IMR-90 (cell line): ENCODE data around the gene GALR2. TPM values are rescaled to one million over a fixed set of nuclear protein-coding genes. Genes with fewer than 3 reads are reported as not detected.
"Not testable (repeated sequence)": the region's sequence is repeated elsewhere in the genome, so short reads cannot be mapped to it uniquely, and the experiment has no call there.

Experiments used
- ATAC-seq: fragments of 200-7000 bp; cut with Tn5 transposase; 2 replicates; pipeline ENCODE4 v1.9.1; 2020; ENCODE audit warnings: low read depth, mild to moderate bottlenecking, moderate library complexity
- BruUV-seq: library from RNA; stranded (reverse); fragments of 400-500 nt; replicated peaks from 2 replicates; lab custom pipeline; 2021; lab: Mats Ljungman, UMichigan
- CTCF ChIA-PET: fragments of 300-600 bp; formaldehyde crosslinking; extraction: SDS; loops from one replicate; lab custom pipeline; 2021; ENCODE audit warnings: antibody characterized with exemption; lab: Yijun Ruan, JAX
- POLR2A ChIA-PET: fragments of 300-600 bp; sonication (Branson Sonifier 250); formaldehyde crosslinking; loops from one replicate; lab custom pipeline; 2022; ENCODE audit warnings: antibody characterized with exemption; ENCODE audit not compliant: unreplicated experiment; lab: Charles Lee
- DNase-seq: peaks from one replicate; pipeline ENCODE4 v3.0.0; 2013
- H2AFZ ChIP-seq: replicated peaks from 2 replicates; pipeline ENCODE3; 2013; ENCODE audit warnings: low read length, mild to moderate bottlenecking; ENCODE audit not compliant: poor library complexity
- H2AK5ac ChIP-seq: 2 replicates; pipeline ENCODE4 v1.6.1; 2013; ENCODE audit warnings: low read depth, low read length, inconsistent platforms
- H2AK9ac ChIP-seq: replicated peaks from 2 replicates; pipeline ENCODE3; 2013; ENCODE audit warnings: mild to moderate bottlenecking, low read depth, low read length, moderate library complexity; ENCODE audit not compliant: poor library complexity
- H2BK120ac ChIP-seq: 2 replicates; pipeline ENCODE4 v1.6.1; 2013; ENCODE audit warnings: low read depth, low read length, inconsistent platforms
- H2BK15ac ChIP-seq: 3 replicates; pipeline ENCODE4 v1.6.1; 2013; ENCODE audit warnings: low read depth, low read length, inconsistent platforms
- H2BK20ac ChIP-seq: 2 replicates; pipeline ENCODE4 v1.6.1; 2013; ENCODE audit warnings: low read depth, mild to moderate bottlenecking, inconsistent platforms, low read length, moderate library complexity
- H2BK5ac ChIP-seq: 2 replicates; pipeline ENCODE4 v1.6.1; 2013; ENCODE audit warnings: mild to moderate bottlenecking, low read depth, low read length, inconsistent platforms; ENCODE audit not compliant: poor library complexity, severe bottlenecking
- H3K14ac ChIP-seq: replicated peaks from 2 replicates; pipeline ENCODE4 v1.6.1; 2013; ENCODE audit warnings: low read depth, low read length, inconsistent platforms
- H3K18ac ChIP-seq: 2 replicates; pipeline ENCODE4 v1.6.1; 2013; ENCODE audit warnings: low read depth, low read length, control low read depth
- H3K23ac ChIP-seq: 2 replicates; pipeline ENCODE4 v1.6.1; 2013; ENCODE audit warnings: low read depth, low read length, inconsistent platforms
- H3K27ac ChIP-seq: 2 replicates; pipeline ENCODE4 v1.5.1; 2013; ENCODE audit warnings: mild to moderate bottlenecking, control low read depth, low read length; ENCODE audit not compliant: insufficient read depth
- H3K27me3 ChIP-seq: 2 replicates; pipeline ENCODE4 v1.6.1; 2013; ENCODE audit warnings: low read length; ENCODE audit not compliant: control insufficient read depth, insufficient read depth
- H3K36me3 ChIP-seq: 2 replicates; pipeline ENCODE4 v1.6.1; 2013; ENCODE audit warnings: low read length, mixed read lengths; ENCODE audit not compliant: control insufficient read depth, insufficient read depth
- H3K4ac ChIP-seq: 2 replicates; pipeline ENCODE4 v1.6.1; 2013; ENCODE audit warnings: low read depth, low read length, inconsistent platforms
- H3K4me1 ChIP-seq: 2 replicates; pipeline ENCODE4 v1.6.1; 2013; ENCODE audit warnings: low read length, mixed read lengths; ENCODE audit not compliant: control insufficient read depth, insufficient read depth
- H3K4me2 ChIP-seq: 2 replicates; pipeline ENCODE4 v1.6.1; 2013; ENCODE audit warnings: low read depth, mild to moderate bottlenecking, control low read depth, low read length, moderate library complexity
- H3K4me3 ChIP-seq: 2 replicates; pipeline ENCODE4 v1.5.1; 2013; ENCODE audit warnings: low read depth, mild to moderate bottlenecking, control low read depth, low read length, moderate library complexity; ENCODE audit not compliant: insufficient read depth
- H3K56ac ChIP-seq: 2 replicates; pipeline ENCODE4 v1.6.1; 2013; ENCODE audit warnings: low read length, inconsistent platforms; ENCODE audit not compliant: insufficient read depth; ENCODE audit errors: extremely low read depth
- H3K79me1 ChIP-seq, 2 experiments: 2 replicates each; pipeline ENCODE4 v1.6.1; 2013; ENCODE audit warnings: low read length in 2 of 2, inconsistent platforms in 1 of 2, low read depth in 1 of 2
- H3K9ac ChIP-seq: 2 replicates; pipeline ENCODE4 v1.6.1; 2013; ENCODE audit warnings: low read depth, low read length, control low read depth
- H3K9me1 ChIP-seq: 2 replicates; pipeline ENCODE4 v1.6.1; 2013; ENCODE audit warnings: low read length, inconsistent platforms; ENCODE audit not compliant: insufficient read depth
- H3K9me3 ChIP-seq: 2 replicates; pipeline ENCODE4 v1.6.1; 2013; ENCODE audit warnings: low read length; ENCODE audit not compliant: control insufficient read depth, insufficient read depth
- H4K20me1 ChIP-seq: 2 replicates; pipeline ENCODE4 v1.6.1; 2013; ENCODE audit warnings: low read length, inconsistent platforms; ENCODE audit not compliant: insufficient read depth
- H4K5ac ChIP-seq: 2 replicates; pipeline ENCODE4 v1.6.1; 2013; ENCODE audit warnings: mild to moderate bottlenecking, low read depth, low read length, control low read depth
- H4K8ac ChIP-seq, 2 experiments: 2 replicates each; pipeline ENCODE4 v1.6.1; 2013; ENCODE audit warnings: low read depth in 2 of 2, low read length in 2 of 2, control low read depth in 1 of 2, inconsistent platforms in 1 of 2
- H4K91ac ChIP-seq: 2 replicates; pipeline ENCODE4 v1.6.1; 2013; ENCODE audit warnings: low read depth, low read length, inconsistent platforms; ENCODE audit not compliant: insufficient read depth
- BHLHE40 ChIP-seq: fragments of 150-350 bp; IDR thresholded peaks from 2 replicates; pipeline ENCODE4 v1.6.1; 2016; ENCODE audit warnings: mild to moderate bottlenecking, low read depth, low read length
- CEBPB ChIP-seq: IDR thresholded peaks from 2 replicates; pipeline ENCODE4 v1.6.1; 2012; ENCODE audit warnings: low read depth, low read length, improper control_type of control experiment
- FOS ChIP-seq: fragments of 150-350 bp; IDR thresholded peaks from 2 replicates; pipeline ENCODE4 v1.6.1; 2016; ENCODE audit warnings: low read depth, low read length
- MAFK ChIP-seq: IDR thresholded peaks from 2 replicates; pipeline ENCODE4 v1.6.1; 2012; ENCODE audit warnings: low read depth, low read length, improper control_type of control experiment
- POLR2A ChIP-seq: IDR thresholded peaks from 2 replicates; pipeline ENCODE4 v1.6.1; 2012; ENCODE audit warnings: mild to moderate bottlenecking, low read depth, low read length
- RAD21 ChIP-seq: IDR thresholded peaks from 2 replicates; pipeline ENCODE4 v1.6.1; 2012; ENCODE audit warnings: low read length, improper control_type of control experiment
- RCOR1 ChIP-seq: IDR thresholded peaks from 2 replicates; pipeline ENCODE4 v1.6.1; 2012; ENCODE audit warnings: mild to moderate bottlenecking, low read length, improper control_type of control experiment; ENCODE audit not compliant: insufficient replicate concordance
- WGBS, 2 experiments: methylation state at CpG; one replicate each; pipeline versions ENCODE4 v1.1.5 to v1.1.7; 2013; ENCODE audit warnings: missing lambda C conversion rate in 2 of 2; ENCODE audit not compliant: insufficient read length in 1 of 2; ENCODE audit errors: extremely low coverage in 2 of 2; 5-methylcytosine and 5-hydroxymethylcytosine counted together
- dilution Hi-C: fragments of 300-500 bp; cut with HindIII; formaldehyde crosslinking; loops from one replicate; pipeline ENCODE4 v1.14.3; 2018; ENCODE audit warnings: low sequenced_read_pairs; ENCODE audit not compliant: unreplicated experiment
- in situ Hi-C: fragments of 300-500 bp; cut with MboI; formaldehyde crosslinking; loops from 3 replicates; pipeline ENCODE4 v1.14.3; 2019; ENCODE audit warnings: low sequenced_read_pairs, inconsistent platforms, mixed read lengths
- intact Hi-C: fragments of 100-400 bp; cut with micrococcal nuclease; formaldehyde crosslinking; loops from 2 replicates; pipeline ENCODE4 v1.10.0; 2022
- polyA plus RNA-seq, 3 experiments: library from polyadenylated mRNA; depleted of rRNA; stranded (reverse); fragments of >200 nt; gene quantifications; 2 replicates each; pipeline ENCODE4 v1.2.3, GENCODE V29; 2012; ENCODE audit warnings: low replicate concordance in 1 of 3
- total RNA-seq: library from RNA; depleted of rRNA; stranded (reverse); fragments of >200 nt; gene quantifications from 2 replicates; pipeline ENCODE4 v1.2.3, GENCODE V29; 2012

Gene GALR2
- total and polyA plus RNA-seq, 2 of the 4 experiments (the other 2 are of a cell fraction) = 0.07 TPM; not detected in 1

DNA sequence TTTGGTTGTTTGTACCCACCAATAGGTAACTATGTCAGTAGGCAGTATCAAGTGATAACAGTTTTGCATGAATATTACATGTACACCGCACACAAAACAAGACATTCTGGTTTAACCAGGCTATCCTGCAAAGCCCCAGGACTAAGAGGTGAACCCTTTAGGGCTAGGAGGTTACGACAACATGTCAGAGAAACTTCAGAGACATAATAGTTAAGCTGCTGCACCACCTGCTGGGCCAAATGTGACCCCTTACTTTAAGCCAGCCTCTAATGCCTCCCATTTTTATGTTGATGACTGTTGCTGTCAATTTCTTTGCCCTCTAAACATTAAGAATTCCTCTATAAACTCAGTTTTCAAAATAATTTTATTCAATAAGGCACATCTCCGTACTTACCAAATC is 17.7 kb upstream of the GALR2 start:
- Histone ChIP-seq H3K9ac (no peak overlapping the region), H2BK120ac (no peak overlapping the region), H2AK5ac (no peak overlapping the region), H2BK20ac (no peak overlapping the region), H2BK15ac (no peak overlapping the region), H3K18ac (no peak overlapping the region), H3K9me1 (peaks cover 10% of the 10 kb centered on the region), H3K4me3 (no peak overlapping the region), H3K27me3 (no peaks in the 10 kb centered on the region), H4K20me1 (peaks cover 25% of the 10 kb centered on the region), H3K79me1 (peaks cover 6 to 34% of the 10 kb centered on the region in 2 experiments), H3K14ac (no peak overlapping the region), H3K27ac (no peak overlapping the region), H3K4me2 (no peak overlapping the region), H4K91ac (no peak overlapping the region), H3K4me1 (no peaks in the 10 kb centered on the region; the same call in 1 of the 2 replicates), H3K23ac (no peak overlapping the region), H4K5ac (no peak overlapping the region), H4K8ac (no peak overlapping the region), H3K56ac (no peak overlapping the region), H3K9me3 (no peaks in the 10 kb centered on the region), H2AFZ (no peak overlapping the region), H3K4ac (no peak overlapping the region), H3K36me3 (peaks cover 72% of the 10 kb centered on the region), H2BK5ac (no peak overlapping the region), H2AK9ac (no peak overlapping the region)
- dilution Hi-C loops = no loop called here
- DNase-seq (no peak), ATAC-seq (no peak)
- intact Hi-C loops = no loop called here
- BruUV-seq = no TSS peak
- in situ Hi-C loops = no loop called here
- ChIA-PET CTCF (no interaction called here), POLR2A (no interaction called here)
- 86% methylated on average over 1 of the region's 3 CpGs; no CpG with 5 or more reads in 1 of the 2 experiments for WGBS, 2 experiments
- TF ChIP-seq CEBPB = no peak
- no peak for TF ChIP-seq POLR2A
- TF ChIP-seq FOS = no peak
- TF ChIP-seq RCOR1 = no peak
- no peak for TF ChIP-seq BHLHE40
- TF ChIP-seq RAD21 = no peak
- no peak for TF ChIP-seq MAFK

DNA sequence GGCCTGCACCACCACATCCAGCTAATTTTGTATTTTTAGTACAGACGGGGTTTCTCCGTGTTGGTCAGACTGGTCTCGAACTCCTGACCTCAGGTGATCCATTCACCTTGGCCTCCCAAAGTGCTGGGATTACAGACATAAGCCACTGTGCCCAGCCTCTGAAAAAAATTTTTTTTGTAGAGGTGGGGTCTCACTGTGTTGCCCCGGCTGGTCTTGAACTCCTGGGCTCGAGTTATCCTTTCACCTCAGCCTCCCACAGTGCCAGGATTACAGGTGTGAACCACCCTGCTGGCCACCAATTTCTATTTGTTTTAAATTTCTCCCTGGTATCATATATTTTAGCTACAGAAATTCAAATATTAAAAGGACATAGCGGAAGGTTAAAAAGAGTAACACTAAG is 16.3 kb upstream of the GALR2 start:
- H3K23ac ChIP-seq, H3K4me2 ChIP-seq, H3K4me1 ChIP-seq, H3K56ac ChIP-seq, H3K27ac ChIP-seq, H3K4me3 ChIP-seq, H2AK9ac ChIP-seq, H2AK5ac ChIP-seq, H3K18ac ChIP-seq, H3K4ac ChIP-seq, H2AFZ ChIP-seq, H4K91ac ChIP-seq, in situ Hi-C loops, intact Hi-C loops, H3K27me3 ChIP-seq, H2BK5ac ChIP-seq, CTCF ChIA-PET, H3K9me1 ChIP-seq, H3K9me3 ChIP-seq, H4K5ac ChIP-seq, H2BK15ac ChIP-seq, DNase-seq, BruUV-seq, POLR2A ChIA-PET, H2BK120ac ChIP-seq, H3K14ac ChIP-seq, ATAC-seq, dilution Hi-C loops, H4K8ac ChIP-seq, H2BK20ac ChIP-seq, H3K9ac ChIP-seq: not testable (repeated sequence)
- WGBS, 2 experiments = no CpG with 5 or more reads among the region's 6 CpGs
- Histone ChIP-seq H3K36me3 (peaks cover 75% of the 10 kb centered on the region), H4K20me1 (peaks cover 17% of the 10 kb centered on the region), H3K79me1 (peaks cover 6 to 28% of the 10 kb centered on the region in 2 experiments)
